Measurements from ENCODE around the gene NFIC. TPM values are rescaled to one million over a fixed set of nuclear protein-coding genes. Genes with fewer than 3 reads are reported as not detected.
"Not testable (repeated sequence)": the region's sequence is repeated elsewhere in the genome, so short reads cannot be mapped to it uniquely, and the experiment has no call there.

The NFIC gene
- total RNA-seq, 6 experiments from 2014 or later = 94.6 to 168 (median 120) TPM

DNA sequence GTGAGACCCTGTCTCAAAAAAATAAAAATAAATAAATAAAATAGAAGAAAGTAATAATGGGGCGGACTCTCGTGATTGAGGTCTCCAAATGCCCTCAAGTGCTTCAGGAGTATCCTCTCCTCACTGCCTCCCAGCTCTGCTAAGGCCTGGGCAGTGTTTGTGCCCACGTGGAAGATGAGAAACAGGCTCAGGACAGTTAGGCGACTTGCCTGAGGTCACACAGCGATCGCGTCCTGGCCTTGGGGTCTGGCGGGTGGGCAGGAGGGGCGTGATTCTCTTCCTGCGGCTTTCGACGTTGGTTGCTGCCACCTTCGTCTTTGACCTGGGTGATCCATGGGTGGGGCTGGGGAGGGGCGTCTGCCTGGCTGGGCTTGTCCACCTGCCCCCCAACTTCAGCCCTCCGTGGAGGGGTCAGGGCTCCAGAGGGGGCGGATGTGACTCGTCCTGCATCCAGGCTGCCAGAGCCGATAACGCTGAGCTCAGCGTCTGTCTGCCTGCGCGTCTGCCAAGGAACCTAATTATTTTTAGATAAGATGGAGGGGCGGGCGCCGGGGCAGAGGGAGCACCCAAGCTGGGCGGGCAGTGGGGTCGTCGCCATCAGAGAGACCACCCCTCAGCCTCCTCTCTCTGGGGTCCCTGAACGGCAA is 56.9 kb downstream of the NFIC start:
- Histone ChIP-seq H3K27ac (peak overlapping the region; percentile 23 to 50 (median 36)), H3K36me3 (peaks cover 0 to 8% (median 3%) of the 10 kb centered on the region in 4 donors), H3K27me3 (no peaks in the 10 kb centered on the region), H3K9me3 (no peaks in the 10 kb centered on the region), H3K4me1 (peaks cover 0 to 26% (median 14%) of the 10 kb centered on the region in 4 donors), H3K4me3 (no peak overlapping the region)
- WGBS (ENCODE audit: insufficient coverage, low coverage, low lambda C conversion rate, missing lambda C conversion rate) = 38% methylated on average over 12 of the region's 29 CpGs
- intact Hi-C loops (cut with DNase I) = loop anchor here (10.0 kb wide), 2 partner anchors 49 to 59 kb away; partner anchors contain the start of gene NFIC (in 1 of the 2)
- DNase-seq = peak in 1 of 3 donors; percentile 53
- peak; percentile 43 to 51 (median 48) for ATAC-seq
- TF ChIP-seq, protein P1, sequence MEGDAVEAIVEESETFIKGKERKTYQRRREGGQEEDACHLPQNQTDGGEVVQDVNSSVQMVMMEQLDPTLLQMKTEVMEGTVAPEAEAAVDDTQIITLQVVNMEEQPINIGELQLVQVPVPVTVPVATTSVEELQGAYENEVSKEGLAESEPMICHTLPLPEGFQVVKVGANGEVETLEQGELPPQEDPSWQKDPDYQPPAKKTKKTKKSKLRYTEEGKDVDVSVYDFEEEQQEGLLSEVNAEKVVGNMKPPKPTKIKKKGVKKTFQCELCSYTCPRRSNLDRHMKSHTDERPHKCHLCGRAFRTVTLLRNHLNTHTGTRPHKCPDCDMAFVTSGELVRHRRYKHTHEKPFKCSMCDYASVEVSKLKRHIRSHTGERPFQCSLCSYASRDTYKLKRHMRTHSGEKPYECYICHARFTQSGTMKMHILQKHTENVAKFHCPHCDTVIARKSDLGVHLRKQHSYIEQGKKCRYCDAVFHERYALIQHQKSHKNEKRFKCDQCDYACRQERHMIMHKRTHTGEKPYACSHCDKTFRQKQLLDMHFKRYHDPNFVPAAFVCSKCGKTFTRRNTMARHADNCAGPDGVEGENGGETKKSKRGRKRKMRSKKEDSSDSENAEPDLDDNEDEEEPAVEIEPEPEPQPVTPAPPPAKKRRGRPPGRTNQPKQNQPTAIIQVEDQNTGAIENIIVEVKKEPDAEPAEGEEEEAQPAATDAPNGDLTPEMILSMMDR (IDR thresholded peaks at IDR 0.05) = no peak
- no peak for TF ChIP-seq POLR2A (IDR thresholded peaks at IDR 0.05)

DNA sequence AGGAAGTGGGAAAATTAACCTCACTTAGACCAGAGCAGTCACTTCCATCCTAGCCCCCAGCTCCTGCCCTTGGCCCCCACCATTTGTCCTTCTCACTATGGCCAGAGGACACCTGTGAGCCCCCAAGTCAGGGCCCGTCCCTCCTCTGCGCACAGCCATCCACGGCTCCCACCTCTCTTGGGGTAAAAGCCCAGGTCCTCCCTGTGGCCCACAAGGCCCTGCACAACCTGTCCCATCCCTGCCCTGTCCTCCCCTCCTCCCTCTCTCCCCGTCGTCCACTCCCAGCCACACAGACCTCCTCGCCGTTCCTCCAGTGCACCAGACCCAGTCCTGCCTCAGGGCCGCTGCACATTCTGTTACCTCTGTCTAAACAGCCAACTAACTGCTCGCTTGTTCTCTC is 60.0 kb downstream of the NFIC start:
- intact Hi-C loops (cut with DNase I) = loop anchor here (10.0 kb wide), 2 partner anchors 52 to 62 kb away; partner anchors contain the start of gene NFIC (in 1 of the 2)
- H3K27ac ChIP-seq = peak overlapping the region in 1 of 3 donors; percentile 95
- no peaks in the 10 kb centered on the region for H3K9me3 ChIP-seq
- WGBS (ENCODE audit: insufficient coverage, low coverage, low lambda C conversion rate, missing lambda C conversion rate) = 90% methylated on average over 6 of the region's 9 CpGs
- H3K27me3 ChIP-seq = no peaks in the 10 kb centered on the region
- TF ChIP-seq, protein P1 (IDR thresholded peaks at IDR 0.05) = no peak
- no peak for TF ChIP-seq POLR2A (IDR thresholded peaks at IDR 0.05)
- H3K36me3 ChIP-seq = peaks cover 0 to 5% (median 3%) of the 10 kb centered on the region in 4 donors
- peaks cover 0 to 53% (median 26%) of the 10 kb centered on the region in 4 donors for H3K4me1 ChIP-seq
- no peak overlapping the region for H3K4me3 ChIP-seq
- DNase-seq (no peak), ATAC-seq (no peak)

DNA sequence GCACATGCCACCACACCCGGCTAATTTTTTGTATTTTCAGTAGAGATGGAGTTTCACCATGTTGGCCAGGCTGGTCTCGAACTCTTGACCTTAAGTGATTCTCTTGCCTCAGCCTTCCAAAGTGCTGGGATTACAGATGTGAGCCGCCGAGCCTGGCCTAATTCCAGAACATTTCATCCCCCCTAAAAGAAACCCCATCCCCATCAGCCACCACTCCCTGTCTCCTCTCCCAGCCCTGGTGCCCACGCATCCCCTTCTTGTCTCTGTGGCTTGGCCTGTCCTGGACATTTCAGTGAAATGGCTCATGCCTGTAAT is 63.9 kb downstream of the NFIC start:
- not testable (repeated sequence) for H3K9me3 ChIP-seq, ATAC-seq, H3K27me3 ChIP-seq, H3K4me3 ChIP-seq, DNase-seq
- Histone ChIP-seq H3K27ac (peak overlapping the region; percentile 34 to 77 (median 70)), H3K36me3 (peaks cover 0 to 28% (median 14%) of the 10 kb centered on the region in 4 donors), H3K4me1 (peaks cover 0 to 59% (median 21%) of the 10 kb centered on the region in 4 donors)
- intact Hi-C loops (cut with DNase I) = loop anchor here (10.0 kb wide), 2 partner anchors 86 to 106 kb away; no protein-coding TSS in a partner anchor
- WGBS (ENCODE audit: insufficient coverage, low coverage, low lambda C conversion rate, missing lambda C conversion rate) = 31% methylated on average over 5 of the region's 5 CpGs

DNA sequence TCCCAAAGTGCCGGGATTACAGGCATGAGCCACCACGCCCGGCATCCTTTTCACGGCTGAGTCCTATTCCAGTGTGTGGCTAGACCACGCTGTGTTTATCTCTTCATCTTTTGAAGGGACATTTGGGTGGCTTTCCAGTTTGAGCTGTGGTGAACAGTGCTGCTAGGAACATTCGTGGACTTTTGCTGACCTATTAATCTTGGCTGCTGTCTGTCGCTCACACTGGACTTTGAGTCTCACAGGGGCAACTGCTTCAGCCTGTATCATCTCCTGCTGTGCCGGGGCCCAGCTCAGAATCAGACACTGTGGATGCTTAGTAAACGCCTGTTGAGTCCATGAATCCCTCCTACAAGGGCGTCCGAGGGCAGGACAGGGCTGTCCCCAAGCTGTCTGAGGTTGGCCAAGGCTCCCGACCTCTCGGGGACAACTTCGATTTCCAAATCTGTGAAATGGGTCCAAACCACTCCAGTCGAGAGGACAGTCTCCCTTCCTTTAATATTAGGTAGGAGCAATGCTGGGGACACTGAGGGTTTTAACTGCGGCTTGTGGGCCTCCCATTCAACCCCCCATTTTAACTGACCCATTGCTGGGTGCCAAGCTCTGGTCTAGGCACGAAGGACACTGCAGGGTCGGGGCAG is 65.5 kb downstream of the NFIC start:
- ATAC-seq (peak; percentile 31 to 60 (median 51)), DNase-seq (peak in 2 of 3 donors; percentile 79 to 83)
- intact Hi-C loops (cut with DNase I) = loop anchor here (10.0 kb wide), 2 partner anchors 87 to 107 kb away; no protein-coding TSS in a partner anchor
- Histone ChIP-seq H3K36me3 (peaks cover 0 to 36% (median 17%) of the 10 kb centered on the region in 4 donors), H3K4me3 (no peak overlapping the region), H3K27ac (peak overlapping the region; percentile 45 to 77 (median 70)), H3K9me3 (no peaks in the 10 kb centered on the region), H3K27me3 (no peaks in the 10 kb centered on the region), H3K4me1 (peaks cover 0 to 59% (median 21%) of the 10 kb centered on the region in 4 donors)
- TF ChIP-seq, protein P1 (IDR thresholded peaks at IDR 0.05) = no peak
- TF ChIP-seq POLR2A (IDR thresholded peaks at IDR 0.05) = no peak
- WGBS (ENCODE audit: insufficient coverage, low coverage, low lambda C conversion rate, missing lambda C conversion rate) = 39% methylated on average over 7 of the region's 18 CpGs

DNA sequence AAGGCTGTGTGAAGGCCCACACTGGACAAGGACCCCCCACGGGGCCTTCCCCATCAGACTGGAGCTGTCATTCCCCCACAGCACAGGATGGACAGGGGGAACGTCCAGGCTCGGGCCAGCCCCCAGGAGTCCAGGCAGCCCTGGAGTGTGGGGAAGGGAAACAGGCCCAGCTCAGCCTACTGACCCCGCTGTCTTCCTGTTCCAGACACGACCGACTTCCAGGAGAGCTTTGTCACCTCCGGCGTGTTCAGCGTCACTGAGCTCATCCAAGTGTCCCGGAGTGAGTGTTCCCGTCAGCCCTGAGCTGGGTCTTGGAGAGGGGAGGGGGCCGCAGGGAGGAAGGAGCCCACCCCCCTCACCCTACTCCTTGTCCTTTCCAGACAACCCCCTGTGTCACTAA is 66.9 kb downstream of the NFIC start:
- no peak for DNase-seq
- H3K4me1 ChIP-seq = peaks cover 0 to 45% (median 16%) of the 10 kb centered on the region in 4 donors
- peaks cover 0 to 46% (median 19%) of the 10 kb centered on the region in 4 donors for H3K36me3 ChIP-seq
- no peaks in the 10 kb centered on the region for H3K9me3 ChIP-seq
- no peak overlapping the region for H3K4me3 ChIP-seq
- no peaks in the 10 kb centered on the region for H3K27me3 ChIP-seq
- intact Hi-C loops (cut with DNase I) = loop anchor here (10.0 kb wide), 2 partner anchors 89 to 109 kb away; no protein-coding TSS in a partner anchor
- WGBS (ENCODE audit: insufficient coverage, low coverage, low lambda C conversion rate, missing lambda C conversion rate) = no CpG with 5 or more reads among the region's 12 CpGs
- peak overlapping the region; percentile 70 to 81 (median 77) for H3K27ac ChIP-seq
- TF ChIP-seq, protein P1 (IDR thresholded peaks at IDR 0.05) = no peak
- TF ChIP-seq POLR2A (IDR thresholded peaks at IDR 0.05) = no peak
- ATAC-seq = peak in 2 of 4 donors; percentile 1 to 9

All from right lobe of liver (tissue), 6 donors.